ENCODE results near the gene HLA-DPA1.

The HLA-DPA1 gene

GRCh38 chr6:33017694-33018353 is 55.6 kb downstream of the HLA-DPA1 start:
- no peak for DNase-seq (ENCODE audit: low read depth in 2 of 2)

- no peak for DNase-seq (ENCODE audit: low read depth in 2 of 2)
Measured at GRCh38 chr6:33017018-33017417, 56.4 kb downstream of the HLA-DPA1 start.

GRCh38 chr6:33015798-33016197 is 57.7 kb downstream of the HLA-DPA1 start:
- no peak for DNase-seq (ENCODE audit: low read depth in 2 of 2)

- peak in 1 of 2 donors; percentile 39 for DNase-seq (ENCODE audit: low read depth in 2 of 2)
Measured at GRCh38 chr6:33014841-33015634, 58.4 kb downstream of the HLA-DPA1 start.
